ENCODE data around the gene DGKI.

The DGKI gene

GRCh38 chr7:137611606-137612005, 235.2 kb downstream of the DGKI start:
- DNase-seq (ENCODE audit: extremely low read depth in 1 of 2, low read depth in 1 of 2) = no peak

- no peak for DNase-seq (ENCODE audit: extremely low read depth in 1 of 2, low read depth in 1 of 2)
These were observed 237.3 kb downstream of the DGKI start for GRCh38 chr7:137609500-137609899.

- DNase-seq (ENCODE audit: extremely low read depth in 1 of 2, low read depth in 1 of 2) = no peak
These were observed 240.6 kb downstream of the DGKI start for GRCh38 chr7:137606061-137606674.

GRCh38 chr7:137603043-137603442, 243.7 kb downstream of the DGKI start:
- no peak for DNase-seq (ENCODE audit: extremely low read depth in 1 of 2, low read depth in 1 of 2)

GRCh38 chr7:137601642-137602041, 245.1 kb downstream of the DGKI start:
- DNase-seq (ENCODE audit: extremely low read depth in 1 of 2, low read depth in 1 of 2) = no peak

GRCh38 chr7:137597856-137598255, 248.9 kb downstream of the DGKI start:
- no peak for DNase-seq (ENCODE audit: extremely low read depth in 1 of 2, low read depth in 1 of 2)

GRCh38 chr7:137593115-137593711, 253.6 kb downstream of the DGKI start:
- DNase-seq (ENCODE audit: extremely low read depth in 1 of 2, low read depth in 1 of 2) = no peak

- DNase-seq (ENCODE audit: extremely low read depth in 1 of 2, low read depth in 1 of 2) = no peak
These were observed 254.4 kb downstream of the DGKI start for GRCh38 chr7:137592232-137592896.

- no peak for DNase-seq (ENCODE audit: extremely low read depth in 1 of 2, low read depth in 1 of 2)
These were observed 255.3 kb downstream of the DGKI start for GRCh38 chr7:137591421-137591837.

- DNase-seq (ENCODE audit: extremely low read depth in 1 of 2, low read depth in 1 of 2) = no peak
These were observed 255.9 kb downstream of the DGKI start for GRCh38 chr7:137590756-137591305.

GRCh38 chr7:137590071-137590755, 256.6 kb downstream of the DGKI start:
- no peak for DNase-seq (ENCODE audit: extremely low read depth in 1 of 2, low read depth in 1 of 2)

- no peak for DNase-seq (ENCODE audit: extremely low read depth in 1 of 2, low read depth in 1 of 2)
These were observed 259.4 kb downstream of the DGKI start for GRCh38 chr7:137587326-137587725.

- no peak for DNase-seq (ENCODE audit: extremely low read depth in 1 of 2, low read depth in 1 of 2)
These were observed 261.2 kb downstream of the DGKI start for GRCh38 chr7:137585591-137585990.

- DNase-seq (ENCODE audit: extremely low read depth in 1 of 2, low read depth in 1 of 2) = no peak
These were observed 263.6 kb downstream of the DGKI start for GRCh38 chr7:137583172-137583571.

- DNase-seq (ENCODE audit: extremely low read depth in 1 of 2, low read depth in 1 of 2) = no peak
These were observed 266.7 kb downstream of the DGKI start for GRCh38 chr7:137579913-137580640.

- no peak for DNase-seq (ENCODE audit: extremely low read depth in 1 of 2, low read depth in 1 of 2)
These were observed 268.2 kb downstream of the DGKI start for GRCh38 chr7:137578541-137578940.

GRCh38 chr7:137577184-137577583, 269.6 kb downstream of the DGKI start:
- DNase-seq (ENCODE audit: extremely low read depth in 1 of 2, low read depth in 1 of 2) = no peak

- no peak for DNase-seq (ENCODE audit: extremely low read depth in 1 of 2, low read depth in 1 of 2)
These were observed 270.3 kb downstream of the DGKI start for GRCh38 chr7:137576481-137576880.

- no peak for DNase-seq (ENCODE audit: extremely low read depth in 1 of 2, low read depth in 1 of 2)
These were observed 272.0 kb downstream of the DGKI start for GRCh38 chr7:137574812-137575211.

- no peak for DNase-seq (ENCODE audit: extremely low read depth in 1 of 2, low read depth in 1 of 2)
These were observed 274.6 kb downstream of the DGKI start for GRCh38 chr7:137572056-137572784.

Data from activated CD8-positive, alpha-beta memory T cell treated with anti-CD3 and anti-CD28 coated beads for 1 hour (primary cell).